ENCODE measurements around the gene ZDHHC14. TPM values are rescaled to one million over a fixed set of nuclear protein-coding genes. Genes with fewer than 3 reads are reported as not detected.

ZDHHC14 gene
- total RNA-seq, 1 donor = 4.3 TPM

- H3K4me3 ChIP-seq (ENCODE audit: low read depth, low read length) = no peak overlapping the region
- TF ChIP-seq, protein P1, sequence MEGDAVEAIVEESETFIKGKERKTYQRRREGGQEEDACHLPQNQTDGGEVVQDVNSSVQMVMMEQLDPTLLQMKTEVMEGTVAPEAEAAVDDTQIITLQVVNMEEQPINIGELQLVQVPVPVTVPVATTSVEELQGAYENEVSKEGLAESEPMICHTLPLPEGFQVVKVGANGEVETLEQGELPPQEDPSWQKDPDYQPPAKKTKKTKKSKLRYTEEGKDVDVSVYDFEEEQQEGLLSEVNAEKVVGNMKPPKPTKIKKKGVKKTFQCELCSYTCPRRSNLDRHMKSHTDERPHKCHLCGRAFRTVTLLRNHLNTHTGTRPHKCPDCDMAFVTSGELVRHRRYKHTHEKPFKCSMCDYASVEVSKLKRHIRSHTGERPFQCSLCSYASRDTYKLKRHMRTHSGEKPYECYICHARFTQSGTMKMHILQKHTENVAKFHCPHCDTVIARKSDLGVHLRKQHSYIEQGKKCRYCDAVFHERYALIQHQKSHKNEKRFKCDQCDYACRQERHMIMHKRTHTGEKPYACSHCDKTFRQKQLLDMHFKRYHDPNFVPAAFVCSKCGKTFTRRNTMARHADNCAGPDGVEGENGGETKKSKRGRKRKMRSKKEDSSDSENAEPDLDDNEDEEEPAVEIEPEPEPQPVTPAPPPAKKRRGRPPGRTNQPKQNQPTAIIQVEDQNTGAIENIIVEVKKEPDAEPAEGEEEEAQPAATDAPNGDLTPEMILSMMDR (IDR thresholded peaks at IDR 0.05; ENCODE audit: insufficient read depth, low read depth, low read length) = no peak
- no peak for DNase-seq (ENCODE audit: low read depth)
Measured at GRCh38 chr6:157454762-157455714, 74.0 kb downstream of the ZDHHC14 start.

GRCh38 chr6:157455731-157456523 lies 74.9 kb downstream of the ZDHHC14 start:
- no peak for DNase-seq (ENCODE audit: low read depth)
- H3K4me3 ChIP-seq (ENCODE audit: low read depth, low read length) = no peak overlapping the region
- TF ChIP-seq, protein P1 (IDR thresholded peaks at IDR 0.05; ENCODE audit: insufficient read depth, low read depth, low read length) = no peak

GRCh38 chr6:157456524-157456829 lies 75.5 kb downstream of the ZDHHC14 start:
- DNase-seq (ENCODE audit: low read depth) = no peak
- TF ChIP-seq, protein P1 (IDR thresholded peaks at IDR 0.05; ENCODE audit: insufficient read depth, low read depth, low read length) = no peak
- no peak overlapping the region for H3K4me3 ChIP-seq (ENCODE audit: low read depth, low read length)

- DNase-seq (ENCODE audit: low read depth) = no peak
- H3K4me3 ChIP-seq (ENCODE audit: low read depth, low read length) = no peak overlapping the region
- TF ChIP-seq, protein P1 (IDR thresholded peaks at IDR 0.05; ENCODE audit: insufficient read depth, low read depth, low read length) = no peak
Measured at GRCh38 chr6:157457787-157458186, 76.8 kb downstream of the ZDHHC14 start.

DNA sequence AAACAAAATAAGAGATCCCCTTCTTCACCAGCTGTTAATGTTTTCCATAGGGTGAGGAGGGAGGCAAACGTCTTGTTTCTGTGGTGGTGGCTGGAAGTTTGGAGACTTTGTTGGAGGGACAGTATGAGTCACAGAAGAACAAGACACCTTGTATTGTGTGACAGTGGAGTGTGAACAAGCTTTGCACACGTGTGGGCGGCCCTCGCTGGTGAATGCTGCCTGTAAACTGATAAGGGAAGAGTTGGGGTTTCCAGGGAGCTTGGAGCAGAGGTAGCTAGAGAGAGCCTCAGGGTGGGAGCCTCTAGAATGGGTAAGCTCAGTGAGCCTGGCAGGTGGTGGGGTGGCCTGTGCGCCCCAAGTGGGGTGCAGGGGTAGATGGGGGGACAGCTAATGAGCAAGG lies 78.3 kb downstream of the ZDHHC14 start:
- H3K4me3 ChIP-seq (ENCODE audit: low read depth, low read length) = no peak overlapping the region
- TF ChIP-seq, protein P1 (IDR thresholded peaks at IDR 0.05; ENCODE audit: insufficient read depth, low read depth, low read length) = no peak
- DNase-seq (ENCODE audit: low read depth) = no peak

- TF ChIP-seq, protein P1 (IDR thresholded peaks at IDR 0.05; ENCODE audit: insufficient read depth, low read depth, low read length) = no peak
- H3K4me3 ChIP-seq (ENCODE audit: low read depth, low read length) = no peak overlapping the region
- no peak for DNase-seq (ENCODE audit: low read depth)
Measured at GRCh38 chr6:157460182-157460999, 79.4 kb downstream of the ZDHHC14 start.
